H1 (cell line): ENCODE results near the gene TSKS. TPM values are rescaled to one million over a fixed set of nuclear protein-coding genes. Genes with fewer than 3 reads are reported as not detected.

Experiments
- CTCF ChIA-PET: fragments of 300-600 bp; sonication (Branson Sonifier 250); formaldehyde crosslinking; loops from one replicate; lab custom pipeline; 2021; ENCODE audit not compliant: partially characterized antibody; lab: Charles Lee
- POLR2A ChIA-PET: fragments of 300-600 bp; sonication (Branson Sonifier 250); formaldehyde crosslinking; loops from one replicate; lab custom pipeline; 2021; ENCODE audit warnings: inconsistent platforms; ENCODE audit not compliant: partially characterized antibody; lab: Charles Lee
- DNase-seq, 2 experiments: peaks; one replicate each; pipeline versions ENCODE4 v3.0.0 to v3.0.0-alpha.2; 2010 to 2022; ENCODE audit warnings: low spot score in 2 of 2, low read depth in 1 of 2, mixed read lengths in 1 of 2
- FAIRE-seq: peaks from 2 replicates; lab custom pipeline; 2011; peaks lifted over from hg19 to GRCh38; lab: Jason Lieb, UNC
- H2AFZ ChIP-seq: 2 replicates; pipeline ENCODE4 v1.8.1; 2012; ENCODE audit warnings: low read length, inconsistent platforms
- H2AK5ac ChIP-seq: 2 replicates; pipeline ENCODE4 v1.6.1; 2013; ENCODE audit warnings: low read depth, low read length
- H2BK120ac ChIP-seq: replicated peaks from 2 replicates; pipeline ENCODE3; 2013; ENCODE audit warnings: low read depth, low read length, inconsistent platforms
- H2BK12ac ChIP-seq: 2 replicates; pipeline ENCODE4 v1.6.1; 2013; ENCODE audit warnings: low read depth, low read length
- H2BK15ac ChIP-seq: 2 replicates; pipeline ENCODE4 v1.6.1; 2013; ENCODE audit warnings: low read length
- H2BK20ac ChIP-seq: 2 replicates; pipeline ENCODE4 v1.6.1; 2013; ENCODE audit warnings: low read length
- H2BK5ac ChIP-seq: 2 replicates; pipeline ENCODE4 v1.6.1; 2013; ENCODE audit warnings: low read depth, low read length
- H3K14ac ChIP-seq: 2 replicates; pipeline ENCODE4 v1.6.1; 2013; ENCODE audit warnings: inconsistent platforms; ENCODE audit not compliant: insufficient read length
- H3K18ac ChIP-seq: 2 replicates; pipeline ENCODE4 v1.6.1; 2013; ENCODE audit warnings: low read length; ENCODE audit errors: extremely low read depth
- H3K23ac ChIP-seq: 2 replicates; pipeline ENCODE4 v1.6.1; 2013; ENCODE audit warnings: inconsistent platforms; ENCODE audit not compliant: insufficient read length
- H3K23me2 ChIP-seq: 2 replicates; pipeline ENCODE4 v1.6.1; 2013; ENCODE audit warnings: low read depth, low read length
- H3K27ac ChIP-seq: 2 replicates; pipeline ENCODE4 v1.6.1; 2011; ENCODE audit warnings: low read depth, low read length, inconsistent platforms
- H3K27me3 ChIP-seq, 4 experiments: replicated peaks in 1 of 4; 1 replicate in 1 of 4; 2 replicates in 3 of 4; pipeline versions ENCODE4 v1.6.1 to v1.8.1; 2011 to 2013; ENCODE audit warnings: low read length in 3 of 4, mild to moderate bottlenecking in 3 of 4, inconsistent platforms in 2 of 4, mixed read lengths in 2 of 4, moderate library complexity in 1 of 4; ENCODE audit not compliant: control insufficient read depth in 3 of 4, insufficient read depth in 3 of 4; ENCODE audit errors: extremely low read depth in 1 of 4
- H3K36me3 ChIP-seq, 4 experiments: 2 replicates each; pipeline versions ENCODE4 v1.6.1 to v1.8.1; 2011 to 2013; ENCODE audit warnings: mild to moderate bottlenecking in 4 of 4, low read length in 3 of 4, moderate library complexity in 2 of 4, control low read depth in 1 of 4, inconsistent platforms in 1 of 4; ENCODE audit not compliant: insufficient read depth in 4 of 4, control insufficient read depth in 2 of 4
- H3K4ac ChIP-seq: replicated peaks from 2 replicates; pipeline ENCODE3; 2013; ENCODE audit warnings: low read length, low read depth, mixed read lengths, inconsistent platforms; ENCODE audit not compliant: insufficient read length
- H3K4me1 ChIP-seq, 4 experiments: replicated peaks in 1 of 4; 1 replicate in 1 of 4; 2 replicates in 3 of 4; pipeline versions ENCODE4 v1.6.1 to v1.8.1; 2011 to 2013; ENCODE audit warnings: low read length in 3 of 4, inconsistent platforms in 2 of 4, mixed read lengths in 1 of 4; ENCODE audit not compliant: insufficient read depth in 4 of 4, control insufficient read depth in 3 of 4
- H3K4me2 ChIP-seq, 2 experiments: 2 replicates each; pipeline versions ENCODE4 v1.6.1 to v1.8.1; 2011 to 2013; ENCODE audit warnings: low read depth in 2 of 2, low read length in 2 of 2, control low read depth in 1 of 2, inconsistent platforms in 1 of 2, mild to moderate bottlenecking in 1 of 2; ENCODE audit not compliant: insufficient read depth in 1 of 2
- H3K4me3 ChIP-seq, 4 experiments: fragments of 200-600, 300-600 bp in 1 of 4; sonication (generic), shearing (Covaris generic), sonication (Bioruptor Twin) in 1 of 4; 2 replicates each; pipeline versions ENCODE4 v1.5.1 to v1.8.1; 2011 to 2016; ENCODE audit warnings: low read length in 4 of 4, low read depth in 3 of 4, control low read depth in 2 of 4, inconsistent platforms in 2 of 4, mild to moderate bottlenecking in 2 of 4, mixed read lengths in 1 of 4, moderate library complexity in 1 of 4; ENCODE audit not compliant: insufficient read depth in 2 of 4; ENCODE audit errors: extremely low read depth in 1 of 4
- H3K56ac ChIP-seq: replicated peaks from 2 replicates; pipeline ENCODE3; 2013; ENCODE audit warnings: low read depth, mild to moderate bottlenecking, mixed read lengths, low read length, inconsistent platforms; ENCODE audit not compliant: insufficient read length
- H3K79me1 ChIP-seq: 2 replicates; pipeline ENCODE4 v1.6.1; 2013; ENCODE audit warnings: low read depth, low read length, control low read depth
- H3K79me2 ChIP-seq, 2 experiments: 2 replicates each; pipeline versions ENCODE4 v1.6.1 to v1.8.1; 2012 to 2013; ENCODE audit warnings: low read length in 2 of 2, mild to moderate bottlenecking in 2 of 2, inconsistent platforms in 1 of 2; ENCODE audit not compliant: insufficient read depth in 2 of 2, control insufficient read depth in 1 of 2
- H3K9ac ChIP-seq, 4 experiments: replicated peaks in 1 of 4; 1 replicate in 1 of 4; 2 replicates in 3 of 4; pipeline versions ENCODE4 v1.6.1 to v1.8.1; 2011 to 2013; ENCODE audit warnings: low read depth in 3 of 4, low read length in 3 of 4, control low read depth in 2 of 4, mild to moderate bottlenecking in 2 of 4, moderate library complexity in 2 of 4, inconsistent platforms in 1 of 4; ENCODE audit errors: extremely low read depth in 1 of 4
- H3K9me3 ChIP-seq, 2 experiments: 2 replicates each; pipeline versions ENCODE4 v1.6.1 to v1.8.1; 2012 to 2013; ENCODE audit warnings: mild to moderate bottlenecking in 2 of 2, moderate library complexity in 2 of 2, control low read depth in 1 of 2, inconsistent platforms in 1 of 2, low read depth in 1 of 2, low read length in 1 of 2, mixed read lengths in 1 of 2; ENCODE audit not compliant: insufficient read depth in 2 of 2
- H4K20me1 ChIP-seq, 2 experiments: replicated peaks in 1 of 2; 2 replicates each; pipeline versions ENCODE3 to v1.8.1; 2011 to 2013; ENCODE audit warnings: inconsistent platforms in 2 of 2, low read length in 2 of 2, mild to moderate bottlenecking in 1 of 2; ENCODE audit not compliant: insufficient read depth in 2 of 2, control insufficient read depth in 1 of 2
- H4K5ac ChIP-seq: 2 replicates; pipeline ENCODE4 v1.6.1; 2013; ENCODE audit warnings: low read length, low read depth, mixed read lengths, inconsistent platforms; ENCODE audit not compliant: insufficient read length
- H4K8ac ChIP-seq: 2 replicates; pipeline ENCODE4 v1.8.0; 2013; ENCODE audit warnings: mild to moderate bottlenecking, moderate library complexity, low read length, inconsistent platforms; ENCODE audit not compliant: insufficient read depth; ENCODE audit errors: extremely low read depth
- H4K91ac ChIP-seq: replicated peaks from 2 replicates; pipeline ENCODE3; 2013; ENCODE audit warnings: low read length, mixed read lengths, inconsistent platforms; ENCODE audit not compliant: insufficient read length
- CHD2 ChIP-seq: IDR thresholded peaks from 2 replicates; pipeline ENCODE4 v1.6.1; 2012; ENCODE audit warnings: low read length, improper control_type of control experiment
- CREB1 ChIP-seq: IDR thresholded peaks from 2 replicates; pipeline ENCODE4 v1.6.1; 2012; ENCODE audit warnings: inconsistent platforms
- JUND ChIP-seq: IDR thresholded peaks from 2 replicates; pipeline ENCODE4 v1.6.1; 2011; ENCODE audit warnings: mild to moderate bottlenecking, improper control_type of control experiment, low read length
- NANOG ChIP-seq: IDR thresholded peaks from 2 replicates; pipeline ENCODE4 v1.6.1; 2011; ENCODE audit warnings: low read length, low read depth, mild to moderate bottlenecking, inconsistent platforms; ENCODE audit not compliant: insufficient read depth, poor library complexity, severe bottlenecking
- NRF1 ChIP-seq: IDR thresholded peaks from 2 replicates; pipeline ENCODE4 v1.6.1; 2011; ENCODE audit warnings: mild to moderate bottlenecking, low read depth, low read length, improper control_type of control experiment
- RBBP5 ChIP-seq: IDR thresholded peaks from 2 replicates; pipeline ENCODE4 v1.7.1; 2012; ENCODE audit warnings: low read depth, mild to moderate bottlenecking, inconsistent platforms, low read length, moderate library complexity, borderline replicate concordance
- SIX5 ChIP-seq: IDR thresholded peaks from 2 replicates; pipeline ENCODE4 v1.6.1; 2011; ENCODE audit warnings: mild to moderate bottlenecking, low read depth, low read length
- TAF1 ChIP-seq: IDR thresholded peaks from 2 replicates; pipeline ENCODE4 v1.6.1; 2011; ENCODE audit warnings: mild to moderate bottlenecking, low read depth, low read length
- TAF7 ChIP-seq: optimal IDR thresholded peaks from 2 replicates; pipeline ENCODE3; 2011; ENCODE audit warnings: low read depth, mild to moderate bottlenecking, inconsistent platforms, low read length, moderate library complexity, borderline replicate concordance
- TCF12 ChIP-seq: IDR thresholded peaks from 2 replicates; pipeline ENCODE4 v1.6.1; 2011; ENCODE audit warnings: low read depth, mild to moderate bottlenecking, low read length
- ZNF274 ChIP-seq: IDR thresholded peaks from 2 replicates; pipeline ENCODE4 v1.7.0; 2012; ENCODE audit warnings: low read length, borderline replicate concordance; ENCODE audit errors: extremely low read depth
- WGBS, 2 experiments: shearing (Covaris generic) in 1 of 2; methylation state at CpG; one replicate each; pipeline versions ENCODE4 v1.1.6 to v1.1.7; 2013 to 2015; ENCODE audit warnings: low lambda C conversion rate in 2 of 2, mixed read lengths in 2 of 2, inconsistent platforms in 1 of 2, low coverage in 1 of 2, missing lambda C conversion rate in 1 of 2; ENCODE audit not compliant: insufficient replicate concordance in 2 of 2, insufficient coverage in 1 of 2, insufficient read length in 1 of 2; ENCODE audit errors: extremely low coverage in 1 of 2, missing lambda C conversion rate in 1 of 2; 5-methylcytosine and 5-hydroxymethylcytosine counted together
- polyA plus RNA-seq, 7 experiments: library from polyadenylated mRNA; depleted of rRNA in 3 of 7; stranded (reverse) in 5 of 7; unstranded in 2 of 7; fragments of >200 nt in 5 of 7; fragments of 200-250 nt in 2 of 7; gene quantifications; 1 replicate in 5 of 7; 2 replicates in 1 of 7; 4 replicates in 1 of 7; pipeline versions ENCODE4 v1.2.1 to v1.2.3, GENCODE V29; 2011 to 2013; ENCODE audit warnings: missing spikeins in 2 of 7, mixed read lengths in 2 of 7
- total RNA-seq: library from RNA; stranded (reverse); fragmentation: NEBNext Ultra II Directional; extraction: Animal tissue kit (Norgen Biotek cat#: 25700); gene quantifications from 2 replicates; pipeline ENCODE4 v1.2.1, GENCODE V29; 2021

Gene TSKS
- total and polyA plus RNA-seq, 2 of the 8 experiments (the other 6 are each of a cell fraction or from before 2014, with no cell fraction given): 0.21 TPM; not detected in 1

DNA sequence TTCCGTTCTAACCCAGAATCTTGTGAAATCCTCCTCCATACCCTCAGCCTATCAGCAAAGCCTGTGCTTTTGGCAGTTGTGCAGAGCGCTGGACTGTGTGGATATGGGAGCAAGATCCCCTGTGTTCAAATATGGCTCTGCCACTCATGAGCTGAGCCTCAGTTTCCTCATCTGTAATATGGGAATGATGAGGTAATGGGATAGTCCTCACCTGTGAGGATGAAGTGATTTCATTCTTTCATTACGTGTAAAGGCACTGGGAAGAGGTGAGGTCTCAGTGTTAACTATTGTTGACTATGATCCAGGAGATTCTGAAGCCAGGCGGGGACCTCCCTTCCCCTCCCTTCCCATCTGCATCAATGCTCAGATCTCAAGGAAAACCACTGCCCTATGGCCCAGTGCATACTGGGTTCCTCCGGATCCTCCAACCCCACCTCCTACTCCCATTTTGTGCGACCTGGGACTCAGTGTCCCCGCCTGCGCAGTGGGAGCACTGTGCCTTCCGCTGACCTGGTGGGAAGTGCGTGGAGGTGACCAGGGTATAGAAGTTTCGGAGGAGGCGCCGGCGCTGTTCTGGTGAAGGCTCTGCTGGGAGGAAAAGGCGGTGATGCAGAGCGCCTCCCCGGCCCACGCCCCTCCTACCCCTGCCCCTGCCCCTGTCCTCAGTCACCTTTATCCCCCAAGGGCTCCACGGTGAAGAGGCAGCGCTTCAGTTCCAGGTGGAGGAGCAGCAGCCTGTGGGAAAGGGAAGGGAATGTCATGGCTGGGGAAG is 45.0 kb upstream of the TSKS start:
- Histone ChIP-seq H2BK12ac (no peak overlapping the region), H3K14ac (no peak overlapping the region), H3K23ac (no peak overlapping the region), H3K4ac (no peak overlapping the region), H2AFZ (no peak overlapping the region), H4K20me1 (peaks cover 0 to 9% of the 10 kb centered on the region in 2 experiments), H2BK120ac (no peak overlapping the region), H3K23me2 (peaks cover 2% of the 10 kb centered on the region; the same call in 1 of the 2 replicates), H2AK5ac (no peak overlapping the region; the same call in 1 of the 2 replicates), H3K9ac (peak overlapping the region in 2 of 4 experiments; percentile 25 to 54; a peak in 1 of 7 replicates), H3K36me3 (peaks cover 0 to 8% (median 5%) of the 10 kb centered on the region in 4 experiments; a peak in 6 of 8 replicates), H3K18ac (peak overlapping the region; percentile 51; the same call in 1 of the 2 replicates), H4K5ac (no peak overlapping the region), H3K4me3 (peak overlapping the region in 3 of 4 experiments; percentile 7 to 61 (median 14); a peak in 4 of 8 replicates), H3K79me2 (no peaks in the 10 kb centered on the region), H4K91ac (no peak overlapping the region), H3K4me2 (peak overlapping the region; percentile 66 to 68), H3K79me1 (0 out of 2 replicates have a peak, but pooled peaks cover 2% of the 10 kb centered on the region), H2BK15ac (no peak overlapping the region), H3K9me3 (no peaks in the 10 kb centered on the region), H3K27ac (no peak overlapping the region), H3K56ac (no peak overlapping the region), H2BK20ac (no peak overlapping the region), H4K8ac (no peak overlapping the region), H3K27me3 (no peaks in the 10 kb centered on the region), H3K4me1 (peaks cover 6 to 17% (median 13%) of the 10 kb centered on the region in 4 experiments), H2BK5ac (peak overlapping the region; percentile 45; the same call in 1 of the 2 replicates)
- FAIRE-seq (no peak), DNase-seq (no peak)
- WGBS, 2 experiments: 94% methylated on average over 13 of the region's 20 CpGs; no CpG with 5 or more reads in 1 of the 2 experiments
- ChIA-PET POLR2A (interaction anchor here (0.6 to 4.1 kb wide), 12 partner anchors 11 to 143 kb away, joined by 3 to 26 read pairs (median 3); partner anchors contain the start of genes ADM5, BCL2L12, IRF3 and PRMT1), CTCF (interaction anchor here (0.6 to 1.3 kb wide), 2 partner anchors 10 to 22 kb away, joined by 3 to 4 read pairs; no protein-coding TSS in a partner anchor)
- TF ChIP-seq JUND: no peak
- no peak for TF ChIP-seq RBBP5
- TF ChIP-seq NRF1: no peak
- TF ChIP-seq CREB1: no peak
- no peak for TF ChIP-seq NANOG
- no peak for TF ChIP-seq TAF1
- TF ChIP-seq CHD2: no peak
- no peak for TF ChIP-seq ZNF274
- TF ChIP-seq TAF7: no peak
- no peak for TF ChIP-seq TCF12
- TF ChIP-seq SIX5: no peak
